Stimulated activated CD8-positive, alpha-beta memory T cell treated with anti-CD3 and anti-CD28 coated beads, Interleukin-7, amount 100 ng/mL, for 1 hour (primary cell): ENCODE measurements around the gene PDGFD.

Experiments
- DNase-seq, 2 donors: peaks; one replicate each; pipeline ENCODE4 v3.0.0-alpha.2; 2020; ENCODE audit warnings: low read depth in 2 of 2

Gene PDGFD

GRCh38 chr11:104000798-104001197 is 163.1 kb downstream of the PDGFD start:
- DNase-seq: no peak

- no peak for DNase-seq
Measured at GRCh38 chr11:103998826-103999508, 165.0 kb downstream of the PDGFD start.

GRCh38 chr11:103997082-103997481 is 166.9 kb downstream of the PDGFD start:
- no peak for DNase-seq

DNA sequence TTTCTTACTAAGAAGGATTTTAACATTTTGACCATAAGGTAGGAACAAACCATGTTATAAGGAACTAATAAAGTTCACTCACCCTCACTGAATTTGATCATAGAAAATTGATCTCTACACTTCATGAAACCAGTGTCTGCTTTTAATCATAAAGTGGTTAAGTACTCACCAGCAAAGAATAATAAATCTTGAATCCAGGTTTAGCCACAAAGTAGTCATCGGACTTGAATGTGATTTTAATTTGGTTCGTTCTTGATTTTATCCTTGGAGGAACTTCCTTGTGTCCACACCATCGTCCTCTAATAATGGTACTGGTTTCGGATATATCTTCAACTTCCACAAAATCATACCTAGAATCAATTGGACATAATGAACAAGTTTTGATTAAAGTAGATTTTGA is 168.1 kb downstream of the PDGFD start:
- no peak for DNase-seq

- no peak for DNase-seq
Measured at GRCh38 chr11:103994518-103994917, 169.4 kb downstream of the PDGFD start.

- no peak for DNase-seq
Measured at GRCh38 chr11:103994094-103994493, 169.9 kb downstream of the PDGFD start.

- no peak for DNase-seq
Measured at GRCh38 chr11:103993507-103993906, 170.4 kb downstream of the PDGFD start.

- no peak for DNase-seq
Measured at GRCh38 chr11:103988595-103988969, 175.4 kb downstream of the PDGFD start.

GRCh38 chr11:103987629-103988594 is 176.0 kb downstream of the PDGFD start:
- no peak for DNase-seq

DNA sequence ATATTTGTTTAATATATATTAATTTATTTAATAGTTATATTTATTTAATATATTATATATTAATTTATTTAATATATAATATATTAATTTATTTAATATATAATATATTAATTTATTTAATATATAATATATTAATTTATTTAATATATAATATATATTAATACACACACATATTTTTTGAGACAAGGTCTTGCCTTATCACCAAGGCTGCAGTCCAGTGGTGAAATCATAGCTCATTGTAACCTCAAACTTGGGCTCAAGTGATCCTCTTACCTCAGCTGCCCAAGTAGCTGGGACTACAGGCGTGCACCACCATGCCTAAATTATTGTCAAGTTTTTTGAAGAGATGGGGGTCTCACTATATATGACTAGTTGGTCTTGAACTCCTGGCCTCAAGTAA is 178.9 kb downstream of the PDGFD start:
- DNase-seq: no peak

DNA sequence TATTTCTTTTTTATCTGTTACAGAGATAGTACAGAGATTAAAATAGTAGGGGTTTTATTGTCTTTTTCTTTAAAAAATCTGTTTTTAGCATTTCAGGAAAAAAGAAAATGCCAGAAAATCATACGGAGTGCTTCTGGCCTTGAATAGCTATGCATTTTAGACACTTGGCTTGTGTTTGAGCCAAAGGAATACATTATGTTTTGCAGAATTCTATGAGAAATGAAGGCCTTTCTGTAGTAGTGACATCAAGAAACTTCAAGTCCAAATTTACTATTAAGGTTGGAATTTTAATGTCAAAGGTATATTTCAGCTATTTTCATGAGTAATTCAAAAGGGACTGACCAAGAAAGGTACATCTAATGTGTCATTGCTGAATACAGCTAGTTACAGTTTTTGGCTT is 183.8 kb downstream of the PDGFD start:
- DNase-seq: no peak

DNA sequence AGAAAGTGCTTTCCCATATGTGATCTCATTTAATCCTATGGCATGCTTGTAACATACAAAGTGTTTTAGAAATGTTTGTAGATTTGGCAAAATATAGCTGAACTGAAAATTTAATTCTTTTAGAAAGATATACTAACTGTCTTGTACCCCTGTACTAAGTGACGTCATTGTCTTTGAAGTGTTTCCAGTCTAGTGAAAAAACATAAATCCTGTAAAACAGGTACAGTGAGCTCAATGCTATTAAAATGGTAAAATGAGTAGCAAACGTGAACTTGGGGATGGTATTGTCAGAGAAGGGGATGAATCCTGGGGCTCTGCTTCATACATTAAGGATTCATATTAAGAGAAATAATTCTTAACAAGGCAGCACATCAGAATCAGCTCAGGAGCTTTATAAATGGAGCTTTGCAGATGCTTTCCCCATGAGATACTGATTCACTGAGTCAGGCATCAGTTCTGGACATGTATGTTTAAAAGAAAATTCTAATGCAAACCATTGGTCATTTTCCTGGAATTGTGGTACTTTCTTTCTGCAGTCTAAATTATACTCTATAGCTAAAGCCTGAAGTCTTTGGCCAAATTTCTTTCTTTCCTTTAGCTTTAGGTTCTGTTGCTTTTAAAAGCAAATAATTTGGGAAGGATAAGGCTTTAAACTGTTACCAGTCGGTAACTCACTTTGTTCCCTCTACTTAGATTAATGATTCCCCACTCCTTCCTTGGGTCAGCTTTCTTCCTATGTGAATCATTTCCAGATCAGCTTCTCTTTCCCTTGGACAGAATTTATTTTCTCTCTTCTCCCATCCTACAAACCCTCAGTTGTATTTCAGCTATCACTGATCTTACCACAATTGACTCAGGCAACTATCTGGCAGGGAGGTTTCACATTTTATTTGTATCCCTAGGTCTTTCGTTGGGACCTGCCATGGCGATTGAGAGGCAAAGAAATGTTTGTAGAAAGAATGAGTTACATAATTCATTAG is 185.0 kb downstream of the PDGFD start:
- no peak for DNase-seq

- no peak for DNase-seq
Measured at GRCh38 chr11:103972013-103972412, 191.9 kb downstream of the PDGFD start.

DNA sequence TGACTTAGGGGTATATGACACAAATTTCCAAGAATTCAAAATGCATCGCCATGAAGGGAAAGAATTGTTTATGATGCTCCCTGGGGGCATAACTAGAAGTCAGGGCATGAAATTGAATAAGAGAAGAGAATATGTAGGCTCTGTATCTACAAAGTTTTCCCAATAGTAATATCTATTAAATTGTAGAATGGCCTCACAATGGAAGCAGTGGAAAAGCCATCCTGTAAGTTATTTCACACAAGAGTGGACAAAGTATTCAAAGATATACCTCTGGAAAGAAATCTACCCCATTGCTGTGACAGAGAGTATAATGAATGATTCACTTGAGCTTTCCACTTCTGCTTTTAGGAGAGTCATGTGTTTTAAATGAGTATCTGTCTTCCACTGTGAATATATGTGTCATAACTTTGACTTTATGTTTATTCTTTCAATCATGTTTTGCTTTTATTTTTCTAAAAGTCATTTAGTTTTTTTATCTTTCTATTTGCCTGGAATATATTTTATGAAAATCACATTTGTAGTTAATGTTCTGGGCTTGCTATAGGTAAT is 193.2 kb downstream of the PDGFD start:
- DNase-seq: no peak

DNA sequence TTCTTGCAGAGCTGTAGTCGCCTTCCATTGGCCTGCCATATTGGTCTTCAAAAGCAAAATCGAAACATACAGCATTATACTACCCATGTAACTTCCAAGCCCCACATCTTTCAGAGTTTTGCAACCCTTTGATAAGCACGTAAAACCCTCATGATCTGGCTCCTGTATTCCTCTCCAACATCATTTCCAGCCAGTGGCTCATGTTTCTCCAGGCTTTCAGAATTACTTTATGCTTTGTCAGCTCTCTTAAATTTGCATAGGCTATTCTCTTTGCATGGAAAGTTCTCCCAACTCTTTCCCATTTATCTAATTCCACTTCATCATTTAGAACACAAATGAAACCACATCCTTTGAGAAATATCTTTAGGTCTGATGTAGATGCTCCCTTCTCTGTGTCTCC is 195.3 kb downstream of the PDGFD start:
- no peak for DNase-seq

DNA sequence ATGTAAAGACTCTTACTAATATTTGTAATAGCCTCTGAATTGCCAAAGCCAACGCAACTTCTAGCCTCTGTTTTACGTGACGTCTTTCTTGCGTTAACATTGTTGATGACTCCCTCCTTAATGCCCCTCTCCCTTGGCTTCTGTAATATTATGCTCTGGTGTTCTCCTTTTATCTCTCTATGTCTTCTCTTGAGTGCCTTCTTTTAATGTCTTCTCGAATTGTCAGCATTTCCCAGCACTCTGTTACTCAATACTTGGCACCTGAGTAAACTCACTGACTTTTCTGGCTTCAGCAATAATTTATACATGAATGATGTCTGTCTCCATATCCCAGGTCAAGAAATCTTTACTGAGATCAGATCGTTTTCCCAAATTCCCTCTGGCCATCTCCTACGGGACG is 196.0 kb downstream of the PDGFD start:
- DNase-seq: no peak

GRCh38 chr11:103964390-103964789 is 199.6 kb downstream of the PDGFD start:
- no peak for DNase-seq

GRCh38 chr11:103963648-103964047 is 200.3 kb downstream of the PDGFD start:
- no peak for DNase-seq

- no peak for DNase-seq
Measured at GRCh38 chr11:103961010-103961409, 202.9 kb downstream of the PDGFD start.

DNA sequence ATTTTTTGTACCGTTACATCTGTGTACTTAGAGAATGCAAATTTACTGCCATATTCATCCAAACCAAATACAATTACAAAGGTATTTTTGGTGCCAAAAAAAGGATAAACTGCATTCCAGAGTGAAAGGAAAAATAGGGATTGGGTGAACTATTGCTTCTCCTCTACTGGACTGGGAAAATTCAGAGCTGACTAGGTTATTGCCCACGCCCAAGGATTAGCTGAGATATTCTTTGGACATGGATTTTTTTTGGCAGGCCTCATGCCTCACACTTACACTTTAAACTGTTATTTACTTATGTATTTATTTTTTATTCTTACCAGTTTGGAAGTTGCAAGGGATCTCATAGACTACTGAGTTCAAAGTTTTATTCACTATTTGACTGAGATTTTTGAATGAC is 203.8 kb downstream of the PDGFD start:
- DNase-seq: no peak

DNA sequence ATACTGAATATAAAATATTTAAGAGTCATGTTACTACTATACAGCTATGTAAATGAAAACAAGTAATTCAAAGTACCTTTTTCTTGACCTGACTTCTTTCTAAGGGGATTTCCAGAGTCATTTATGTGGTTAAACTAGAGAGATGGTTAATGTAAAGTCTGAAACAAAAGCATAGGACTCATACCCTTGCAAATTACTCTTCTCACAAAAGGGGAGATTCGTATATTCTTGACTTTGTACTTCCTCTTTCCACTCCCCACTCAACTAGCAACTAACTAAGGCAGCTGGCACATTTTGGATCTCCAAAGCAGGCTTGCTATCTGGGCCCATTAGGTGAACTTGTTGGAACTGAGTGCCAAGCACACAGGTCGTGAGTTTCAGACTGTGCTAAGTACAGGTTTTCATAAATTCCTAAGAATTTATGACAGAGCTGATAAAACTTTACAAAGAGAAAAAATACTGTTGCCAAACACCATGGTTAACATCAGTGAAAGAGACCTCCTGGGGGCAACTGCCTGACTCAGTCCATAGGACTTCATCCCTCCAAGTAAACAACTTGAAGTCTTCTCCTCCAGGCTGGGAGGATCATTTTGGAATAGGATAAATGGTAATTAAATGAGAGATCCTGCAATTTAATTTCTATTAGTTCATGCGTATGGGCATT is 204.5 kb downstream of the PDGFD start:
- no peak for DNase-seq
